ENCODE results near the gene LMNA. TPM values are rescaled to one million over a fixed set of nuclear protein-coding genes. Genes with fewer than 3 reads are reported as not detected.
"Not testable (repeated sequence)": the region's sequence is repeated elsewhere in the genome, so short reads cannot be mapped to it uniquely, and the experiment has no call there.

LMNA gene
- polyA plus RNA-seq, 1 experiment, result 840 TPM

- Histone ChIP-seq H3K4me3 (ENCODE audit: low read depth, low read length) (peak overlapping the region; percentile 100), H3K36me3 (ENCODE audit: control insufficient read depth, insufficient read depth, low read length) (peaks cover 4% of the 10 kb centered on the region), H3K27me3 (ENCODE audit: control insufficient read depth, insufficient read depth, low read length) (no peaks in the 10 kb centered on the region)
- ChIA-PET CTCF (interaction anchor here (1.7 to 33.9 kb wide), 3 partner anchors 12 to 108 kb away, joined by 3 to 983 read pairs (median 113); no protein-coding TSS in a partner anchor), POLR2A (interaction anchor here (0.8 to 1.6 kb wide), 3 partner anchors 11 to 14 kb away, joined by 3 to 8 read pairs (median 7); no protein-coding TSS in a partner anchor)
- DNase-seq (ENCODE audit: low read depth), result no peak
- TF ChIP-seq CTCF (IDR thresholded peaks at IDR 0.05; ENCODE audit: insufficient read depth, low read depth, low read length), result no peak
These were observed 3.1 kb downstream of the LMNA start for GRCh38 chr1:156117414-156118176.

- POLR2A ChIA-PET, result interaction anchor here (1.2 to 1.8 kb wide), 3 partner anchors 10 to 28 kb away, joined by 3 to 12 read pairs (median 7); no protein-coding TSS in a partner anchor
- Histone ChIP-seq H3K4me3 (ENCODE audit: low read depth, low read length) (peak overlapping the region; percentile 100), H3K36me3 (ENCODE audit: control insufficient read depth, insufficient read depth, low read length) (peaks cover 4% of the 10 kb centered on the region), H3K27me3 (ENCODE audit: control insufficient read depth, insufficient read depth, low read length) (no peaks in the 10 kb centered on the region)
- TF ChIP-seq CTCF (IDR thresholded peaks at IDR 0.05; ENCODE audit: insufficient read depth, low read depth, low read length), result no peak
- DNase-seq (ENCODE audit: low read depth), result no peak
- CTCF ChIA-PET, result interaction anchor here (1.7 to 33.9 kb wide), 3 partner anchors 11 to 107 kb away, joined by 3 to 983 read pairs (median 113); no protein-coding TSS in a partner anchor
These were observed 3.8 kb downstream of the LMNA start for GRCh38 chr1:156118177-156118868.

GRCh38 chr1:156119503-156120209, 5.1 kb downstream of the LMNA start:
- DNase-seq (ENCODE audit: low read depth), result no peak
- 0 out of 2 replicates have a peak, but pooled peaks have one; percentile 12 for TF ChIP-seq CTCF (IDR thresholded peaks at IDR 0.05; ENCODE audit: insufficient read depth, low read depth, low read length)
- peaks cover 4% of the 10 kb centered on the region for H3K36me3 ChIP-seq (ENCODE audit: control insufficient read depth, insufficient read depth, low read length)
- POLR2A ChIA-PET, result interaction anchor here (0.6 to 1.8 kb wide), 3 partner anchors 9 to 341 kb away, joined by 3 to 12 read pairs (median 4); no protein-coding TSS in a partner anchor
- peak overlapping the region; percentile 16 for H3K4me3 ChIP-seq (ENCODE audit: low read depth, low read length)
- H3K27me3 ChIP-seq (ENCODE audit: control insufficient read depth, insufficient read depth, low read length), result no peaks in the 10 kb centered on the region
- CTCF ChIA-PET, result interaction anchor here (0.6 to 33.9 kb wide), 4 partner anchors 10 to 201 kb away, joined by 3 to 983 read pairs (median 58); no protein-coding TSS in a partner anchor

- CTCF ChIA-PET, result interaction anchor here (0.8 to 33.9 kb wide), 3 partner anchors 9 to 166 kb away, joined by 3 to 983 read pairs (median 113); no protein-coding TSS in a partner anchor
- Histone ChIP-seq H3K27me3 (ENCODE audit: control insufficient read depth, insufficient read depth, low read length) (no peaks in the 10 kb centered on the region), H3K4me3 (ENCODE audit: low read depth, low read length) (peak overlapping the region; percentile 16), H3K36me3 (ENCODE audit: control insufficient read depth, insufficient read depth, low read length) (peaks cover 4% of the 10 kb centered on the region)
- DNase-seq (ENCODE audit: low read depth), result no peak
- TF ChIP-seq CTCF (IDR thresholded peaks at IDR 0.05; ENCODE audit: insufficient read depth, low read depth, low read length), result no peak
- POLR2A ChIA-PET, result interaction anchor here (0.6 to 1.8 kb wide), 3 partner anchors 8 to 1124 kb away, joined by 4 to 12 read pairs (median 11); no protein-coding TSS in a partner anchor
These were observed 5.8 kb downstream of the LMNA start for GRCh38 chr1:156120318-156120717.

- DNase-seq (ENCODE audit: low read depth); H3K27me3 ChIP-seq (ENCODE audit: control insufficient read depth, insufficient read depth, low read length); H3K36me3 ChIP-seq (ENCODE audit: control insufficient read depth, insufficient read depth, low read length); POLR2A ChIA-PET: not testable (repeated sequence)
- CTCF ChIA-PET, result interaction anchor here (11.1 to 33.9 kb wide), 2 partner anchors 8 to 24 kb away, joined by 113 to 983 read pairs; no protein-coding TSS in a partner anchor
- peak overlapping the region; percentile 40 for H3K4me3 ChIP-seq (ENCODE audit: low read depth, low read length)
These were observed 6.5 kb downstream of the LMNA start for GRCh38 chr1:156121005-156121404.

Data from BJ (cell line).